Stimulated activated CD4-positive, alpha-beta T cell treated with anti-CD3 and anti-CD28 coated beads, Interleukin-1b, Interleukin-23, amount 100 ng/mL, for 4 hours (primary cell): ENCODE results near the gene PEF1.

Experiments used
- DNase-seq, 2 donors: peaks; one replicate each; pipeline ENCODE4 v3.0.0-alpha.2; 2020; ENCODE audit warnings: low read depth in 2 of 2

PEF1 gene, protein sequence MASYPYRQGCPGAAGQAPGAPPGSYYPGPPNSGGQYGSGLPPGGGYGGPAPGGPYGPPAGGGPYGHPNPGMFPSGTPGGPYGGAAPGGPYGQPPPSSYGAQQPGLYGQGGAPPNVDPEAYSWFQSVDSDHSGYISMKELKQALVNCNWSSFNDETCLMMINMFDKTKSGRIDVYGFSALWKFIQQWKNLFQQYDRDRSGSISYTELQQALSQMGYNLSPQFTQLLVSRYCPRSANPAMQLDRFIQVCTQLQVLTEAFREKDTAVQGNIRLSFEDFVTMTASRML

GRCh38 chr1:31644560-31645273, at the start of gene PEF1:
TSS of gene PEF1 (minus strand) at chr1:31644876. CDS start at chr1:31644864, 12 bp downstream.
- peak; percentile 98 to 99 for DNase-seq

GRCh38 chr1:31693231-31693630, 48.6 kb upstream of the PEF1 start:
- no peak for DNase-seq

- DNase-seq: no peak
Observed at GRCh38 chr1:31691951-31692350, 47.3 kb upstream of the PEF1 start.

GRCh38 chr1:31691446-31691845, 46.8 kb upstream of the PEF1 start:
- DNase-seq: no peak

DNA sequence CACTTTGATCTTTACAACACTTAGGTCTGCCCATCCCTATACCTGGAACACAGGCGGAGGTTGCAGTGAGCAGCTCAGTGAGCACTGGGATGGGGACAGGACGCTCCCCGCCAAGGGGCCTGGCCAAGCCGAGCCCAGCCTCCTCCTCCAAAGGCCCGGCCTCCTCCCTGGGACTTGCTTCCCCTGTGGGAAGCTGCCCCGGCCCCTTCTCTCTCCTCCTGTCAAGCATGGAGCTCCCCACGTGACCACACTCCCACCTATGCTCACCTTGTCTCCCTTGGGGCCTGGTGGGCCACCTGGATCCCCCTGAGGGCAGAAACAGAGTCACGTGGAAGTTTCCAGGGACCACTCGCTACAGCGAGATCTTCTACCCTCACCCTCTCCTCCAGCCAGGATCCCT, 46.2 kb upstream of the PEF1 start:
- DNase-seq: no peak

DNA sequence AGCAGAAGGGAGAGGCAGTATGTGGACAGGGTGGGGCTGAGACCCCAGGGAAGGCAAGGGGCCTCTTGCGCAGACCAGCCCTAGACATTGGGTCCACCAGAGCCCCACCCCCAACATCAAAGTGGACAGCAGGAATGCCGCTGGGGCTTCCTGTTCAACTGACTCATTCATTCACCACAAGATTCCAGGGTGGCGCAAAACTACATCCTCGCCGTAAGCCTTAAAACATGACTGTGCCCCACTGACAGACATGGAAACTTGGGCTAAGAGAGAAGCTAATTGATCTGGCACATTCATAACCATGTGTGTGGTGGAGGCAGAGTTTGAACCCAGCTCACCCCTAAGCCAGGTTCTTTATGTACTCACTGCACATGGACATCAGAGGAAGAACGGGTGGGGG, 45.2 kb upstream of the PEF1 start:
- DNase-seq: no peak

- no peak for DNase-seq
Observed at GRCh38 chr1:31689379-31689778, 44.7 kb upstream of the PEF1 start.

- no peak for DNase-seq
Observed at GRCh38 chr1:31688233-31688918, 43.7 kb upstream of the PEF1 start.

DNA sequence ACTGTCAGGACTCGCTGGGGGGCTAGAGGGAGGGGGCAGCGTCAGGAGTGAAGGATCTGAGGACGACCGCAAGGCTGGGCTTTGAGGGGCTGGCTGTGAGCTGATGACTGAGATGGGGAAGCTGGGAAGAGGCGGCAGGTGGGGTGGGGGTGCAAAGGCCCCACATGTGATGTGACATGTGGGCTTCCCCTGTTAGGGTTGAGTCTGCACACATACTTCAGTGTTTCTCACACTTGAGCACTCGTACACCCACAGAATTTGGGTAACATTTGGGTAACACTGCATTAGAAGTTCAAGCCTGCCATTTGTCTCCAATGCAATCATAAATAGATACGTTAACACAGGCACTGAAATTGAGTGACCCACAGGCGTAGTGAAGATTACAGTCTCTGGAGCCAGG, 42.9 kb upstream of the PEF1 start:
- DNase-seq: no peak

- no peak for DNase-seq
Observed at GRCh38 chr1:31685795-31686194, 41.1 kb upstream of the PEF1 start.

- no peak for DNase-seq
Observed at GRCh38 chr1:31683997-31684396, 39.3 kb upstream of the PEF1 start.

DNA sequence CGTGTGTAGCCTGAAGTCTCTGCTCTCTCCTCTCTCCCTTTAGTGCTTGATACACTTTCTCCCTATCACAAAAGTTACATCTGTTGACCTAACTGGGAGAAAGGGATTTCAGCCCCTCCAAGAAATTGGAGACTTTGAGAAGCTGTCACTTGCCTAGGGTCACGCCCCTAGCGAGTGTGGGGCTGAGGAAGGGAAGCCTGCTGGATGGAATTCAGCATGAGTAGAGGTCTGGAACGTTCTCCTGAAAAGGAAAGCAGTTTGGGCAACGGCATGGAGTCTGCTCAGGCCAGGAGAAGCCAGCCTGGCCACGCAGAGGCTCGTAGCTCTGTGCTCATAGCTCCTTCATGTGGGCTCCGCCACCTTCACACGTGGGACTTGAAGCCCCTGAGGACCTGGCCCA, 36.7 kb upstream of the PEF1 start:
- no peak for DNase-seq

GRCh38 chr1:31679676-31680230, 35.1 kb upstream of the PEF1 start:
- DNase-seq: no peak

DNA sequence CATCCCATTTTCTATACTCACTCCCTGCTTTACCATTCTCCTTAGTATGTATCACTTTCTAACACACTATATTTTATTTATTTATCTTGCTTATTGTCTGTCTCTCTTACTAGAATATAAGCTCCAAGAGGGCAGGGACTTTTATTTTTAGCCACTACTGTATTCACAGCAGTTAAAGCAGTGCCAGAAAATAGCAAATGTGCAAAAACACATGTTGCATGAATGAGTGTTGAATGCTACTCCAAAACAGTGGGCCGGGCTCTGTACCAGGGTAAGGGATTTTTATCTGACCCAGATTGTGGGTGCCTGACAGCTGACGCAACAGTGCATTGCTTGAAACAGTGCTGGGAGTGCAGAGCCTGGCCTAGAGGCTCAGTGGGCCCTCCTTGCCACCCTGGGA, 34.4 kb upstream of the PEF1 start:
- DNase-seq: no peak

GRCh38 chr1:31678681-31679080, 34.0 kb upstream of the PEF1 start:
- DNase-seq: no peak

- DNase-seq: no peak
Observed at GRCh38 chr1:31677949-31678348, 33.3 kb upstream of the PEF1 start.

GRCh38 chr1:31677401-31677800, 32.7 kb upstream of the PEF1 start:
- no peak for DNase-seq

DNA sequence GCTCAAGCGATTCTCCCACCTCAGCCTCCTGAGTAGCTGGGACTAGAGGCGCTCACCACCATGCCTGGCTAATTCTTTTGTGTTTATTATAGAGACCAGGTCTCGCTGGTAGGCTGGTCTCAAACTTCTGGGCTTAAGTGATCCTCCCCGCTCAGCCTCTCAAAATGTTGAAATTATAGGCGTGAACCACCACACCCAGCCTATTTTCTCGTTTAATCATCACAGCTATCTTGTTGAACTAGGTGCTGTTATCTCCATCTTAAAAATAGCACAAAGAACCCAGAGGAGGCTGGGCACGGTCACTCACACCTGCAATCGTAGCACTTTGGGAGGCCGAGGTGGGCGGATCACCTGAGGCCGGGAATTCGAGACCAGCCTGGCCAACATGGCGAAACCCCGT, 31.1 kb upstream of the PEF1 start:
- DNase-seq: no peak

GRCh38 chr1:31675161-31675560, 30.5 kb upstream of the PEF1 start:
- DNase-seq: no peak

DNA sequence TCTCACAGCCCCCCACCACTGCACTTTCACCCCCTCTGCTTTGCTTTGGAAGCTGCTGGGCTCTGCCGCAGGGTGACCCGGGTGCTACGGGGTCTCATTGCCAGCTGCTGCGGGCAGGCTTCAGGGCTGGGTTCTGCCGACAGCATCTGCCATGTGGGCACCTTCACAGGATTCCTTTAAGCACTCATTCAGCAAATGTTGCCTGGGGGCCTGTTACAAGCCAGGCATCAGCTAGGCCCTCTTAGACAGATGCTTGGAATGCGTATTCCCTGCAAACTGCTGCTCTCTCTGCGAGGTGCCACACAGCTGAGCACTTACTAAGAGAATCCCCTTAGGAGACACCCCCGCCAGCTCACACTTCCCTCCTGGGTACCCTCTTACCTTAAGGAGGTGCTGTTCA, 29.9 kb upstream of the PEF1 start:
- DNase-seq: no peak

DNA sequence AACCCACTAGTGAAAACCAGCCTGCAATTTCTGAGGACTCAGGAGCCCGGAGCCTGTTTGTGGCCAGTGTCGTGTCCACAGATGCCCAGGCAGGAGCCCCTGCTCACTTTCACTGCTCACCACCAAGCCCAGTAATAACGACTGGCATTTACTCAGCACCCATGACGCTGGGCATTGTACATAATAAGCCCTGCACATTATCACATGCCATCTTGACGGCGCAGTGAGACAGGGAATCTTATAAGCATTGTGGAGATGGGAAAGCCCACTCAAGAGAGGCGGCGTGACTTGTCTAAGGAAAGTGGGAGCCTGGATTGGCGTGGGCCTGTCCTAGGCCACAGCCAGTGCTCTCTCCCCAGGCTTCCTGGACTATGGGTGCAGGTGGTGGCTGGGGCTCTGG, 28.8 kb upstream of the PEF1 start:
- DNase-seq: no peak

- no peak for DNase-seq
Observed at GRCh38 chr1:31672986-31673385, 28.3 kb upstream of the PEF1 start.
